HG02981 (cell line): Measurements from ENCODE around the gene PIK3IP1.

ENCODE experiments used
- ATAC-seq: cut with Tn5 transposase; IDR thresholded peaks from one replicate; pipeline ENCODE4 v1.9.1; 2021; ENCODE audit warnings: mild to moderate bottlenecking, moderate library complexity; ENCODE audit not compliant: unreplicated experiment

Gene PIK3IP1

GRCh38 chr22:31313366-31314147, 21.3 kb upstream of the PIK3IP1 start:
- ATAC-seq, result no peak

GRCh38 chr22:31308181-31308580, 15.9 kb upstream of the PIK3IP1 start:
- no peak for ATAC-seq

- no peak for ATAC-seq
Measured at GRCh38 chr22:31305194-31305593, 12.9 kb upstream of the PIK3IP1 start.

GRCh38 chr22:31302537-31302936, 10.2 kb upstream of the PIK3IP1 start:
- ATAC-seq, result no peak

DNA sequence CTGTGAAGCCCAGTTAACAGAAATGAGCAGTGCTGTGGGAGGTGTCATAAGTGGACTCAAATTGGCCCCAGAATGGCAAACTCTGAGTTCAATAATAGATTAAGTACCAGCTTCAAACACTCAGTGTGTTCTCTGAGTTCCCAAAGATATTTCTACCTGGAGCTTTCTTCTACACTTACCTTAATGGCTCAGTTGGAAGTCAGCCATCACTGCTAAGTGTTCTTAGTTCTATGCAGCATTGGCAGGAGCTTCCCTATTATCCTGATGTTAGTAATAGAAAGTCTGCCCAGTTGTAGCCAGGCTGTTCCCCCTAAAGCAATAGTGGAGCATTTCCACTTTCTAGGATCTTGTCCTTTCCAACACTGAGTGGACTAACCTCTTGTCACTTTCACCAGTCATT, 9.7 kb upstream of the PIK3IP1 start:
- ATAC-seq, result no peak

DNA sequence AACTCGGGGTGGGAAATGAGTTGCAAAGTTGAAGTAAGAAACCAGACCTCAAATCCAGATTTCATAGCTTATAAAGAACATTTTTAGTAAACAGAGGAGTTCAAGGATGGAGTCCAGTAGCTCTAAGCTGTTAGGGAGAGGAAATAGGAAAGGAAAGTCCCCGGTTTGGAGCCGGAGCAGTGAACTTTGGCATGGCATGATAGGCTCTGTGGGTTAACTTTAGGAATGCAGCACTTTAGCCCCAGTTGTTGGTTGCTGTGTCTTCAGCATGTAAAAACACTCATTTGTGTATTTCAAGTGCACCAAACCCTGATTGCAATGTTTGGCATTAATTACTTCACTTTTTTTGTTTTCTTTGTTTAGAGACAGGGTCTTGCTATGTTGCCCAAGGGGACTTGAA, 8.6 kb upstream of the PIK3IP1 start:
- ATAC-seq, result no peak

GRCh38 chr22:31295831-31296657, 3.8 kb upstream of the PIK3IP1 start:
- ATAC-seq, result no peak

DNA sequence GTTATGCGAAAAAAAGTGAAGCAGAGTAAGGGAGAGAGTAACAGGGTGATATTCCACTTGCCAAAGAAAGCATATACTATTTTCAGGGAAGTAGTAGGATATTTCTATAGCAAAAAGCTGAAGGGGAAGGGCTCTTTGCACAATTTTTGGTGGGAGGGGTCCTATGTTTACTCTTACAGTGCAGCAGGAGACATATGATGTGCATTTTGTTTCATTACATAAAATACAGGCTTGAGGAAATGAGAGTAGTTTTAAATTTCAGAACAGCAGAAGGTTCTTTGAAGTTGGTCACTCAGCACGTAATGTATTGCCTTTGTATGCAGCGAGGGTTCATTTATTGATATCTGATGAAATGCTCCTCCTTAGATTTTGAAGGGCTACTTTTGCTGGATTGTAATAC, 3.1 kb upstream of the PIK3IP1 start:
- ATAC-seq, result no peak

DNA sequence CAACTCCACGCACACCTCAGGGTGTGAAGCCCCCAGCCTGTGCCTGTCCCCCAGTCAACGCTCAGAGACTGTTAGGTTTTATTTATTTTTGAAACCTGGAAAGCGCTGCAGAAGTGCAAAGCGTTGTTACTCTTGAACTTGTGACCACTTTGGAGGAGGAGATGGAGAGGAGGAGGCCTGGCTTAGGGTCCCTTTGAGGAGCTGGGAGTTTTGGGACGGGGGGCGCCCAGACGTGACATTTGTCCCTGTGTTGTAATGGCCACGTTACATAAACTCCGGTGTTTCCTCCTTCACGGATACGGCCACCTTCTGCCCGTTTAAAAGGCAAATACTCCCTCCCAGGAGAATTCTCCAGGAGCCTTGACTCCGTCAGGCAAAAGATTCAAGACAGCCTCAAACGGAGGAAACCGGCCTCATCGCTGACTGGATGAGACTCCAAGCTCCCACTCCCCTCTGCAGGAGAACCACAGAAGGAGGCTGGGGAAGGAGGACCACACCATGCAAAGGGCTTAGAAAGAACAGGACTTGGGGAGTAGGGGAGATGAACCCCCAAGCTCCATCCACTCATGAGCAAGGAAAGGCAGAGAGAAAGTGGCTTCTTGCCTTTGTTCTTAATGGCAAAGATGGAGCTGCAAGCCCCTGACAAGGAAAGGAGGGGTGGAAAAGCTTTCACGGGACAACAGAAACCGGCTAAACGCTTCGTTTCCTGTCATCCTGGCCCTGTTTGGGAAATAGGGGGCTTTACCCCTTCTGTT, 630 bp downstream of the PIK3IP1 start:
- ATAC-seq, result no peak

- ATAC-seq, result peak; percentile 90
Measured at GRCh38 chr22:31290494-31291471, 1.5 kb downstream of the PIK3IP1 start.

DNA sequence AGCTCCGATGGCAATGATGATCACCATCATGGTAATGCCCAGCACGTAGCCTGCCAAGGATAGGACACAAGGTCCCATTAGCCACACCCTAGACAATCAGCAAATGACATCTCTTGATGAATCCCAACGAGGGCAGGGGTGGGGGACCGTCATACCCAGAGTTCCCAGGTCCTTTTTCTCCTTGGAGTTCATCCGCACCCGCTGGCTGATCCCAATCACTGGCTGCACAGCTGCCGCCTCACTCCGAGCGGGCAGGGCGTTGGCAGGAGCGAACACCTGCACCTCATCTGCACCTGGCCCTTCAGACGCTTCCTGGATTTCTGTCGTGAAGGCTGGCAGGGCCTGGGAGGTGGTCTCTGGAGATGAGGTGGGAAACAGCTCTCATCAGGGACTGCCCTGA, 2.9 kb downstream of the PIK3IP1 start:
- no peak for ATAC-seq

- ATAC-seq, result no peak
Measured at GRCh38 chr22:31288496-31289240, 3.6 kb downstream of the PIK3IP1 start.

GRCh38 chr22:31287818-31288495, 4.3 kb downstream of the PIK3IP1 start:
- ATAC-seq, result no peak

GRCh38 chr22:31286360-31287255, 5.7 kb downstream of the PIK3IP1 start:
- ATAC-seq, result no peak

- ATAC-seq, result no peak
Measured at GRCh38 chr22:31284281-31285155, 7.8 kb downstream of the PIK3IP1 start.

GRCh38 chr22:31282748-31283468, 9.4 kb downstream of the PIK3IP1 start:
- no peak for ATAC-seq
